ENCODE measurements around the gene RFX8. TPM values are rescaled to one million over a fixed set of nuclear protein-coding genes. Genes with fewer than 3 reads are reported as not detected.

Gene RFX8
- total and polyA plus RNA-seq, 2 of the 13 experiments (the other 11 are each of a cell fraction or from before 2014, with no cell fraction given), result not detected

GRCh38 chr2:101401326-101401665, 73.6 kb downstream of the RFX8 start (continued):
- TF ChIP-seq ZNF407 (CRISPR knock-in tag; IDR thresholded peaks at IDR 0.05; ENCODE audit: not compliant biosample characterization), result no peak
- no peak for TF ChIP-seq MYPOP (CRISPR knock-in tag; IDR thresholded peaks at IDR 0.05)
- no peak for TF ChIP-seq CBFB (CRISPR knock-in tag; IDR thresholded peaks at IDR 0.05)
- TF ChIP-seq ZFX (CRISPR knock-in tag; IDR thresholded peaks at IDR 0.05; ENCODE audit: low read depth), result no peak
- no peak for TF ChIP-seq SRSF9 (IDR thresholded peaks at IDR 0.05; ENCODE audit: borderline replicate concordance, insufficient read depth, low read depth, low read length, poor library complexity, severe bottlenecking)
